Measurements from ENCODE around the gene C2orf49. TPM values are rescaled to one million over a fixed set of nuclear protein-coding genes. Genes with fewer than 3 reads are reported as not detected.

The C2orf49 gene
- total and polyA plus RNA-seq, 2 experiments from 2014 or later: 16.9 to 19.6 TPM

DNA sequence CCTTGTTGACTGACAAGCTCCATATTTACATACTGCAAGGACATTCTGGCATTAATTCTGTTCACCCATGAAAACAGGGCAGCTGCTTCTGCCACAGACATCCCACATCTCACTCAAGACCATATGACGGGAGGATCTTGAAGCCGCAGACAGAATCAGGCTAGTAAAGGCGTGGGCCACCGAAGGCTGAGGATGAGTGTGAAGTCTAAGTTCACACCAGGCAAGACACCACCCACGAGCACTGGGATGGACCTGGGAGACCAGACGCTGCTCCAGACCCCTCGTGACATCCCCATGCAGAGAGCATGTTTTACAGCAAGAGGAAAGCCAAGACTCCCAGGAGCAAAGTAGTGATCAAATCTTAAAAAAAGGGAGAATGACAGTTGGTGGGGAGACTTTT is 58.4 kb downstream of the C2orf49 start:
- 95% methylated on average over 7 of the region's 7 CpGs for WGBS (ENCODE audit: low lambda C conversion rate, missing lambda C conversion rate)

DNA sequence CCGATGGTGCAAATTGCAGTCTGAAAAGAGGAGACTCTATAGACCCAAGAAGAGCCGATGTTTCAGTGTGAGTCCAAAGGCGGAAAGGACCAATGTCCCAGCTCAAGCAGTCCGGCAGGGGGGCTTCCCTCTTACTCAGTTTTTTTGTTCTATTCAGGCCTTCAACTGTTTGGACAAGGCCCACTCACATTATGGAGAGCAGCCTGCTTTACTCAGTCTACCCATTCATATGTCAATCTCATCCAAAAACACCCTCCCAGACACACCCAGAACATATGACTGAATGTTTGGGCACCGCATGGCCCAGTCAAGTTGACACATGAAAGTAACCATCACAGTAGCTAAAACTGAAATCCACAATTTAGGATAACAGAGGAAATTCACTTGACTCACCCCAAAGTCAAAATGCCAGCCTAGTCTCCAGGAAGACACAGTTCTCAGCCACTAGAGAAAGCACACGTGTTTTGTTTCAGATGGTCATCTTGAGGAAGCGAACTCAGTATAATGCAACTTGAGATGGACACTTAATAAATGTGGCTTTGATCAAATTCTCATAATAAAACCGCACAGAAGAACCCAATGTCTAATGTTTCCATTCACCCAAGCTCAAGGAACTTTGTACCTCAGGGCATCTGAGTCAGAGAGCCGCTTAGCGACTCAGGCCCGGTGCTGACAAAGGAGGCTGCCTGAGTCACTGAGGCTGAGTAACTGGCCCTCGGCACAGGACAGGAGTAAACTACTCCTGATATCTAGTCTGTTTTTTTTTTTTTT is 59.1 kb downstream of the C2orf49 start:
- Histone ChIP-seq H3K9me3 (ENCODE audit: low read depth) (no peaks in the 10 kb centered on the region), H3K27ac (peak overlapping the region; percentile 53), H3K9me2 (replicated peaks; ENCODE audit: insufficient read depth) (no peaks in the 10 kb centered on the region), H4K20me1 (ENCODE audit: insufficient read depth, poor library complexity, severe bottlenecking) (no peaks in the 10 kb centered on the region), H3K27me3 (no peaks in the 10 kb centered on the region), H3K36me3 (replicated peaks; ENCODE audit: insufficient read depth, low read depth) (no peaks in the 10 kb centered on the region), H3K79me2 (peaks cover 23% of the 10 kb centered on the region), H3K4me1 (ENCODE audit: insufficient read depth) (no peaks in the 10 kb centered on the region), H2AFZ (no peak overlapping the region), H3K4me2 (peak overlapping the region; percentile 95), H3K4me3 (no peak overlapping the region)
- 74% methylated on average over 12 of the region's 12 CpGs for WGBS (ENCODE audit: low lambda C conversion rate, missing lambda C conversion rate)
- TF ChIP-seq, protein P1, sequence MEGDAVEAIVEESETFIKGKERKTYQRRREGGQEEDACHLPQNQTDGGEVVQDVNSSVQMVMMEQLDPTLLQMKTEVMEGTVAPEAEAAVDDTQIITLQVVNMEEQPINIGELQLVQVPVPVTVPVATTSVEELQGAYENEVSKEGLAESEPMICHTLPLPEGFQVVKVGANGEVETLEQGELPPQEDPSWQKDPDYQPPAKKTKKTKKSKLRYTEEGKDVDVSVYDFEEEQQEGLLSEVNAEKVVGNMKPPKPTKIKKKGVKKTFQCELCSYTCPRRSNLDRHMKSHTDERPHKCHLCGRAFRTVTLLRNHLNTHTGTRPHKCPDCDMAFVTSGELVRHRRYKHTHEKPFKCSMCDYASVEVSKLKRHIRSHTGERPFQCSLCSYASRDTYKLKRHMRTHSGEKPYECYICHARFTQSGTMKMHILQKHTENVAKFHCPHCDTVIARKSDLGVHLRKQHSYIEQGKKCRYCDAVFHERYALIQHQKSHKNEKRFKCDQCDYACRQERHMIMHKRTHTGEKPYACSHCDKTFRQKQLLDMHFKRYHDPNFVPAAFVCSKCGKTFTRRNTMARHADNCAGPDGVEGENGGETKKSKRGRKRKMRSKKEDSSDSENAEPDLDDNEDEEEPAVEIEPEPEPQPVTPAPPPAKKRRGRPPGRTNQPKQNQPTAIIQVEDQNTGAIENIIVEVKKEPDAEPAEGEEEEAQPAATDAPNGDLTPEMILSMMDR (IDR thresholded peaks at IDR 0.05; ENCODE audit: poor library complexity): no peak
- TF ChIP-seq EZH2phosphoT487 (IDR thresholded peaks at IDR 0.05; ENCODE audit: low read depth, severe bottlenecking, unreplicated experiment) (no peak), EZH2 (IDR thresholded peaks at IDR 0.05; ENCODE audit: borderline replicate concordance) (no peak)
- peak; percentile 80 for DNase-seq (ENCODE audit: low spot score)

More for the DNA sequence above, 58.4 kb downstream of the C2orf49 start:
- H3K27me3 ChIP-seq: no peaks in the 10 kb centered on the region
- no peak for TF ChIP-seq EZH2 (IDR thresholded peaks at IDR 0.05; ENCODE audit: borderline replicate concordance)
- TF ChIP-seq, protein P1 (IDR thresholded peaks at IDR 0.05; ENCODE audit: poor library complexity): no peak
- TF ChIP-seq EZH2phosphoT487 (IDR thresholded peaks at IDR 0.05; ENCODE audit: low read depth, severe bottlenecking, unreplicated experiment): no peak
- H3K4me1 ChIP-seq (ENCODE audit: insufficient read depth): no peaks in the 10 kb centered on the region
- no peak overlapping the region for H3K27ac ChIP-seq
- no peak overlapping the region for H2AFZ ChIP-seq
- H3K9me2 ChIP-seq (replicated peaks; ENCODE audit: insufficient read depth): no peaks in the 10 kb centered on the region
- no peak overlapping the region for H3K4me3 ChIP-seq
- H3K9me3 ChIP-seq (ENCODE audit: low read depth): no peaks in the 10 kb centered on the region
- H3K79me2 ChIP-seq: peaks cover 23% of the 10 kb centered on the region
- no peak overlapping the region for H3K4me2 ChIP-seq
- H4K20me1 ChIP-seq (ENCODE audit: insufficient read depth, poor library complexity, severe bottlenecking): no peaks in the 10 kb centered on the region
- H3K36me3 ChIP-seq (replicated peaks; ENCODE audit: insufficient read depth, low read depth): no peaks in the 10 kb centered on the region
- DNase-seq (ENCODE audit: low spot score): no peak

GRCh38 chr2:105397025-105397722 is 59.8 kb downstream of the C2orf49 start:
- no peaks in the 10 kb centered on the region for H4K20me1 ChIP-seq (ENCODE audit: insufficient read depth, poor library complexity, severe bottlenecking)
- no peaks in the 10 kb centered on the region for H3K9me3 ChIP-seq (ENCODE audit: low read depth)
- peaks cover 20% of the 10 kb centered on the region for H3K79me2 ChIP-seq
- WGBS (ENCODE audit: low lambda C conversion rate, missing lambda C conversion rate): 75% methylated on average over 13 of the region's 13 CpGs
- TF ChIP-seq EZH2 (IDR thresholded peaks at IDR 0.05; ENCODE audit: borderline replicate concordance): no peak
- TF ChIP-seq EZH2phosphoT487 (IDR thresholded peaks at IDR 0.05; ENCODE audit: low read depth, severe bottlenecking, unreplicated experiment): no peak
- TF ChIP-seq, protein P1 (IDR thresholded peaks at IDR 0.05; ENCODE audit: poor library complexity): no peak
- H3K4me2 ChIP-seq: peak overlapping the region; percentile 95
- no peak overlapping the region for H3K4me3 ChIP-seq
- no peaks in the 10 kb centered on the region for H3K27me3 ChIP-seq
- H3K27ac ChIP-seq: peak overlapping the region; percentile 24
- no peaks in the 10 kb centered on the region for H3K9me2 ChIP-seq (replicated peaks; ENCODE audit: insufficient read depth)
- no peaks in the 10 kb centered on the region for H3K36me3 ChIP-seq (replicated peaks; ENCODE audit: insufficient read depth, low read depth)
- no peak overlapping the region for H2AFZ ChIP-seq
- no peak for DNase-seq (ENCODE audit: low spot score)
- no peaks in the 10 kb centered on the region for H3K4me1 ChIP-seq (ENCODE audit: insufficient read depth)

Data from hepatocyte (in vitro differentiated cells).